Measurements from ENCODE around the gene FZD7.

The FZD7 gene

GRCh38 chr2:202065876-202066275 lies 32.2 kb downstream of the FZD7 start:
- TF ChIP-seq CTCF (conservative IDR thresholded peaks at IDR 0.05; ENCODE audit: low read depth) = no peak
- ChIA-PET CTCF (no interaction called here), POLR2A (ENCODE audit: low non-redundant PET) (no interaction called here)
- H3K27ac ChIP-seq = no peak overlapping the region
- no peak for DNase-seq (ENCODE audit: low spot score)

- ChIA-PET CTCF (no interaction called here), POLR2A (ENCODE audit: low non-redundant PET) (no interaction called here)
- no peak for TF ChIP-seq CTCF (conservative IDR thresholded peaks at IDR 0.05; ENCODE audit: low read depth)
- H3K27ac ChIP-seq = no peak overlapping the region
- no peak for DNase-seq (ENCODE audit: low spot score)
Measured at GRCh38 chr2:202066875-202067274, 33.2 kb downstream of the FZD7 start.

- TF ChIP-seq CTCF (conservative IDR thresholded peaks at IDR 0.05; ENCODE audit: low read depth) = no peak
- ChIA-PET CTCF (interaction anchor here (0.9 kb wide), 1 partner anchor 26 kb away, joined by 3 read pairs; no protein-coding TSS in a partner anchor), POLR2A (ENCODE audit: low non-redundant PET) (no interaction called here)
- no peak for DNase-seq (ENCODE audit: low spot score)
- H3K27ac ChIP-seq = no peak overlapping the region
Measured at GRCh38 chr2:202067589-202067988, 33.9 kb downstream of the FZD7 start.

GRCh38 chr2:202069170-202070067 lies 35.8 kb downstream of the FZD7 start:
- no peak for DNase-seq (ENCODE audit: low spot score)
- TF ChIP-seq CTCF (conservative IDR thresholded peaks at IDR 0.05; ENCODE audit: low read depth) = no peak
- ChIA-PET CTCF (no interaction called here), POLR2A (ENCODE audit: low non-redundant PET) (no interaction called here)
- H3K27ac ChIP-seq = no peak overlapping the region

GRCh38 chr2:202071107-202071506 lies 37.5 kb downstream of the FZD7 start:
- TF ChIP-seq CTCF (conservative IDR thresholded peaks at IDR 0.05; ENCODE audit: low read depth) = no peak
- CTCF ChIA-PET = no interaction called here
- no peak overlapping the region for H3K27ac ChIP-seq

GRCh38 chr2:202072226-202072625 lies 38.6 kb downstream of the FZD7 start:
- POLR2A ChIA-PET (ENCODE audit: low non-redundant PET) = no interaction called here
- DNase-seq (ENCODE audit: low spot score) = no peak

More at GRCh38 chr2:202071107-202071506, 37.5 kb downstream of the FZD7 start:
- no peak for DNase-seq (ENCODE audit: low spot score)
- POLR2A ChIA-PET (ENCODE audit: low non-redundant PET) = no interaction called here

More at GRCh38 chr2:202072226-202072625, 38.6 kb downstream of the FZD7 start:
- no peak for TF ChIP-seq CTCF (conservative IDR thresholded peaks at IDR 0.05; ENCODE audit: low read depth)
- CTCF ChIA-PET = interaction anchor here (0.6 to 0.9 kb wide), 2 partner anchors 9 to 211 kb away, joined by 5 to 6 read pairs; no protein-coding TSS in a partner anchor
- H3K27ac ChIP-seq = no peak overlapping the region

Measured in RWPE1 (cell line).